ENCODE measurements around the gene SAYSD1.

Gene SAYSD1

DNA sequence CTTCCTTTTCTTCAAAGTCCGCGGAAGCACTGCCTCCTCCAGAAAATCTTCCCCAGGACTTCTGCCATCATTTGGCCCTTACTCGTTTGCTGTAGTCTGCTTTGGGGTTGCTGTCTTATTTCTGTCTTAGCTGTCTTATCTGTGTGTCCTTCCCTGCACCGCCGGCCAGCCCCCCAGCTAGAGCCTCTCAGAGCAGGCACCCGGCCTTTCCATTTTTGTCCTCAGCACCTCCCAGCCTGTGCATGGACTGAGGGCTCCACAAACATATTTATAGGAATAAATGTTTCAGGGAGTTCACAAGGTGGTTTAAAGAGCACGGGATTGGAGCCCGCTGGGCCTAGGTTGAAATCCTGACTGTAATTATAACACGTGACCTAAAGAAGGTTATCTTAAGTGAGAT, 58.3 kb downstream of the SAYSD1 start:
- no peaks in the 10 kb centered on the region for H3K36me3 ChIP-seq (ENCODE audit: insufficient read depth)
- TF ChIP-seq, protein P1, sequence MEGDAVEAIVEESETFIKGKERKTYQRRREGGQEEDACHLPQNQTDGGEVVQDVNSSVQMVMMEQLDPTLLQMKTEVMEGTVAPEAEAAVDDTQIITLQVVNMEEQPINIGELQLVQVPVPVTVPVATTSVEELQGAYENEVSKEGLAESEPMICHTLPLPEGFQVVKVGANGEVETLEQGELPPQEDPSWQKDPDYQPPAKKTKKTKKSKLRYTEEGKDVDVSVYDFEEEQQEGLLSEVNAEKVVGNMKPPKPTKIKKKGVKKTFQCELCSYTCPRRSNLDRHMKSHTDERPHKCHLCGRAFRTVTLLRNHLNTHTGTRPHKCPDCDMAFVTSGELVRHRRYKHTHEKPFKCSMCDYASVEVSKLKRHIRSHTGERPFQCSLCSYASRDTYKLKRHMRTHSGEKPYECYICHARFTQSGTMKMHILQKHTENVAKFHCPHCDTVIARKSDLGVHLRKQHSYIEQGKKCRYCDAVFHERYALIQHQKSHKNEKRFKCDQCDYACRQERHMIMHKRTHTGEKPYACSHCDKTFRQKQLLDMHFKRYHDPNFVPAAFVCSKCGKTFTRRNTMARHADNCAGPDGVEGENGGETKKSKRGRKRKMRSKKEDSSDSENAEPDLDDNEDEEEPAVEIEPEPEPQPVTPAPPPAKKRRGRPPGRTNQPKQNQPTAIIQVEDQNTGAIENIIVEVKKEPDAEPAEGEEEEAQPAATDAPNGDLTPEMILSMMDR (conservative IDR thresholded peaks at IDR 0.05; ENCODE audit: low read depth, low read length): no peak
- no peaks in the 10 kb centered on the region for H4K20me1 ChIP-seq (ENCODE audit: insufficient read depth)
- H3K27me3 ChIP-seq (ENCODE audit: insufficient read depth, low read depth): no peaks in the 10 kb centered on the region
- H3K9ac ChIP-seq: no peak overlapping the region
- no peak overlapping the region for H3K4me3 ChIP-seq (IDR thresholded peaks at IDR 0.05; ENCODE audit: insufficient read depth, low read depth, low read length)
- H3K27ac ChIP-seq: no peak overlapping the region
- H3K79me2 ChIP-seq (ENCODE audit: insufficient read depth, low read depth): no peaks in the 10 kb centered on the region
- H2AFZ ChIP-seq (ENCODE audit: low read depth): no peak overlapping the region
- no peaks in the 10 kb centered on the region for H3K4me1 ChIP-seq (ENCODE audit: low read depth, poor library complexity, severe bottlenecking)
- H3K4me2 ChIP-seq: no peak overlapping the region

DNA sequence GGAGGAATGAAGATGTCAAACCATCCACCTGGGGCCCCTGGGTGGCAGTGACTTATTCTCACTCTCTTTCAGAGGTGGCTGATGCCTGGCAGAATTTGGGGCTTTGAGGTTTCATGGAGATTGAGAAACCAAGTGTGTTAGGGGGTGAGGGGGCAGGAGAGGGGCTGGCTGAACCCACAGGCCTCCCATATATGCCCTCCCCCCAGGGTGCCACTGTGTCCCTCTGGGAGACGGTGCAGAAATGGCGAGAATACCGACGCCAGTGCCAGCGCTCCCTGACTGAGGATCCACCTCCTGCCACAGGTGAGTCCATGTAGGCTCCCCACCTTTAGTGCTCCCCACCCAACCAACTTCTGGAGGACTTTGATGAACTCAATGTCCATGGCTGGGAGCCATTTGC, 58.8 kb downstream of the SAYSD1 start:
- Histone ChIP-seq H3K79me2 (ENCODE audit: insufficient read depth, low read depth) (no peaks in the 10 kb centered on the region), H3K4me3 (IDR thresholded peaks at IDR 0.05; ENCODE audit: insufficient read depth, low read depth, low read length) (no peak overlapping the region), H3K9ac (no peak overlapping the region), H3K4me2 (no peak overlapping the region), H3K27ac (no peak overlapping the region), H2AFZ (ENCODE audit: low read depth) (no peak overlapping the region), H3K4me1 (ENCODE audit: low read depth, poor library complexity, severe bottlenecking) (no peaks in the 10 kb centered on the region), H3K27me3 (ENCODE audit: insufficient read depth, low read depth) (no peaks in the 10 kb centered on the region), H4K20me1 (ENCODE audit: insufficient read depth) (no peaks in the 10 kb centered on the region), H3K36me3 (ENCODE audit: insufficient read depth) (no peaks in the 10 kb centered on the region)
- TF ChIP-seq, protein P1 (conservative IDR thresholded peaks at IDR 0.05; ENCODE audit: low read depth, low read length): no peak

DNA sequence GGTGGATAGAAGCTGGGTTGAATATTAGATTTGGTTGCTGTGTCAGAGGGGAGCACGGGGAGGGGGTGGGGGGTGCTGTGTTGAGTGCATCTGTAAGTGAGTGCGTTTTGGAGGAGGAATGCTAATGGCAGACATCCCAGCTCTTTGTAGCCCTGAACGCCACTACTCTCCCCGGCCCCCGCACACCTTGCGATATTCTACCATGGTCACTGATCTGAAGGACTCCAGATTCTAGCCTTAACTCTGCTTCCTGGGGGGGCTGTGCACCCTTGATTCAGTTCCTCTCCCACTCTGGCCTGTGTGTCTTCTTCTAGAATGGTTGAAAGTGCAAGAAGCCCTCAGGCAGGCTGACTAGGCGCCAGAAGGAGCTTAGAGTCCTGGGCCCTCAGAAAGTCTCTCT, 59.3 kb downstream of the SAYSD1 start:
- no peak overlapping the region for H3K9ac ChIP-seq
- H4K20me1 ChIP-seq (ENCODE audit: insufficient read depth): no peaks in the 10 kb centered on the region
- no peak overlapping the region for H2AFZ ChIP-seq (ENCODE audit: low read depth)
- no peak overlapping the region for H3K27ac ChIP-seq
- no peaks in the 10 kb centered on the region for H3K27me3 ChIP-seq (ENCODE audit: insufficient read depth, low read depth)
- H3K79me2 ChIP-seq (ENCODE audit: insufficient read depth, low read depth): no peaks in the 10 kb centered on the region
- H3K4me2 ChIP-seq: no peak overlapping the region
- TF ChIP-seq, protein P1 (conservative IDR thresholded peaks at IDR 0.05; ENCODE audit: low read depth, low read length): no peak
- H3K36me3 ChIP-seq (ENCODE audit: insufficient read depth): no peaks in the 10 kb centered on the region
- H3K4me1 ChIP-seq (ENCODE audit: low read depth, poor library complexity, severe bottlenecking): no peaks in the 10 kb centered on the region
- H3K4me3 ChIP-seq (IDR thresholded peaks at IDR 0.05; ENCODE audit: insufficient read depth, low read depth, low read length): no peak overlapping the region

DNA sequence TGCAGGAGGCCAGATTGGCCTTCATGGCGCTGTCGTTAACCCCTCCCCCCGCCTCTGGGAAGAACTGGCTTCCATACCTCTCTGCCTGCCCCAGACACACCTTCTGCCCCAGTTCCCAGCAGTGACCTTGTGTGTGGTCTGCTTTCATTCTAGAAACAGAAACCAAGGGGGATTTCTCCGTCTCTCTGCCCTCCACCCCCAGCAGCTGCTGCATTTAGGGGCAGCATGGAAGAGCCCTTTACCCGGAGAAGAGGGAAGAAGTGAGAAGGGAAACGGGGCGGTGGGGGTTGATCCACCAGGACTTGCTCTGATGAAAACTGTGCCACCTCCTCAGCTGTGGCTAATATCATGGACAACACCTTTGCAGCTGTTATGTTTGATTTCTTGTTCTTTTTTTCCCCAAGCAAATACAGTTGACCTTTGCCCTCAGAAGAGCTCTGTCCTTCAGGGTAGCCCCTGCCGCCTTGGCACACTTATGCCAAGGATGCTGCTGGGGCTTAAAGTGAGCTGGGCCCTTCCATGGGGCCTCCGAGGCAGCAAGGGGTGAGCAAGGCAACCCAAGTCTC, 60.3 kb downstream of the SAYSD1 start:
- Histone ChIP-seq H3K9ac (no peak overlapping the region), H4K20me1 (ENCODE audit: insufficient read depth) (no peaks in the 10 kb centered on the region), H3K4me2 (no peak overlapping the region), H3K79me2 (ENCODE audit: insufficient read depth, low read depth) (no peaks in the 10 kb centered on the region), H2AFZ (ENCODE audit: low read depth) (no peak overlapping the region), H3K27me3 (ENCODE audit: insufficient read depth, low read depth) (no peaks in the 10 kb centered on the region), H3K4me1 (ENCODE audit: low read depth, poor library complexity, severe bottlenecking) (no peaks in the 10 kb centered on the region), H3K4me3 (IDR thresholded peaks at IDR 0.05; ENCODE audit: insufficient read depth, low read depth, low read length) (no peak overlapping the region), H3K27ac (no peak overlapping the region), H3K36me3 (ENCODE audit: insufficient read depth) (no peaks in the 10 kb centered on the region)
- TF ChIP-seq, protein P1 (conservative IDR thresholded peaks at IDR 0.05; ENCODE audit: low read depth, low read length): no peak
